GM23338 (cell line): ENCODE data around the gene CABLES2. TPM values are rescaled to one million over a fixed set of nuclear protein-coding genes. Genes with fewer than 3 reads are reported as not detected.

Source experiments
- CTCF ChIP-seq, 2 experiments: fragments of 200-600 bp in 1 of 2; sonication (generic) in 1 of 2; conservative IDR thresholded peaks; 2 replicates each; pipeline versions ENCODE4 v1.5.1 to v1.6.1; 2016 to 2017; ENCODE audit warnings: antibody characterized with exemption in 2 of 2, low read depth in 2 of 2, mild to moderate bottlenecking in 2 of 2, moderate library complexity in 1 of 2
- EZH2phosphoT487 ChIP-seq: fragments of 200-600 bp; sonication (generic); IDR thresholded peaks from one replicate; pipeline ENCODE4 v1.8.1; 2018; ENCODE audit warnings: antibody characterized with exemption; ENCODE audit not compliant: unreplicated experiment
- NANOG ChIP-seq: IDR thresholded peaks from 2 replicates; pipeline ENCODE4 v1.6.1; 2016; ENCODE audit warnings: antibody characterized with exemption, borderline replicate concordance
- POLR2AphosphoS5 ChIP-seq: IDR thresholded peaks from 2 replicates; pipeline ENCODE4 v1.6.1; 2016; ENCODE audit warnings: antibody characterized with exemption, low read depth
- ZNF114 ChIP-seq: fragments of 250-450 bp; sonication (Bioruptor Pico); IDR thresholded peaks from 2 replicates; pipeline ENCODE4 v1.5.0; 2020; ENCODE audit warnings: mild to moderate bottlenecking, moderate library complexity
- ZNF462 ChIP-seq: fragments of 250-450 bp; sonication (Bioruptor Pico); IDR thresholded peaks from 2 replicates; pipeline ENCODE4 v1.5.0; 2020; ENCODE audit warnings: mild to moderate bottlenecking, moderate library complexity
- polyA plus RNA-seq: library from polyadenylated mRNA; unstranded; fragments of >200 nt; fragmentation: Nextera tagmentation; extraction: Ambion mirVana; gene quantifications from 2 replicates; pipeline ENCODE4 v1.2.1, GENCODE V29; 2016
- total RNA-seq: library from RNA; depleted of rRNA; stranded (reverse); fragments of >200 nt; shearing (Covaris generic); gene quantifications from 2 replicates; pipeline ENCODE4 v1.2.3, GENCODE V29; 2014

CABLES2 gene
- total and polyA plus RNA-seq, 2 experiments from 2014 or later: 4.3 to 12.7 TPM

GRCh38 chr20:62430311-62430853 is 23.3 kb upstream of the CABLES2 start (continued):
- TF ChIP-seq ZNF462 (CRISPR knock-in tag) (no peak), CTCF (conservative IDR thresholded peaks at IDR 0.05; ENCODE audit: low read depth in 2 of 2) (no peak), ZNF114 (CRISPR knock-in tag) (no peak), POLR2AphosphoS5 (no peak), EZH2phosphoT487 (no peak), NANOG (no peak)
